ENCODE measurements around the gene AIRE. TPM values are rescaled to one million over a fixed set of nuclear protein-coding genes. Genes with fewer than 3 reads are reported as not detected.

The AIRE gene
- total RNA-seq, 1 donor from 2014 or later: not detected

DNA sequence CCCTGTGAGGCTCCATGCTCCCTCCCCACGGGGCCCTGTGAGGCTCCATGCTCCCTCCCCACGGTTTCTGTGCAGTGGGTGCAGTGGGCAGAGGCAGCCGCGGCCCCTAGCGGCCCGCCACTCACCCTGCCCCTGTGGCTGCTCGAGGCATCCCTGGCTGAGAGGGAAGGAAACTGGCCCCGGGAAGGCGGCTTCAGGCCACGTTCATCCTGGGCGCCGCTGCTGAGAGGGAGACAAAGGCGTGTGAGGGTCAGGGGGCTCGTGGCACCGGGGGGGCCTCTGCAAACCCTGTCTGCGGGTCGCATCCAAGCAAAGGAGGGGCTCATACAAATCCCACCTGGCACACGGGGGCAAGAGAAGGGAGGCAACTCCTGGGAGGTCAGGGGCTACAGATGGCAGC, 45.0 kb downstream of the AIRE start:
- Histone ChIP-seq H3K27me3 (no peaks in the 10 kb centered on the region), H3K36me3 (no peaks in the 10 kb centered on the region), H4K20me1 (ENCODE audit: low read depth) (no peaks in the 10 kb centered on the region), H3K9me3 (ENCODE audit: low read depth) (no peaks in the 10 kb centered on the region), H3K4me1 (no peaks in the 10 kb centered on the region), H2AFZ (replicated peaks) (no peak overlapping the region), H3K4me3 (no peak overlapping the region), H3K79me2 (ENCODE audit: low read depth) (no peaks in the 10 kb centered on the region), H3K9ac (no peak overlapping the region), H3K27ac (no peak overlapping the region), H3F3A (ENCODE audit: low read depth) (no peaks in the 10 kb centered on the region), H3K4me2 (no peak overlapping the region)
- H3K27ac Mint-ChIP-seq: no peak overlapping the region
- H3K27me3 Mint-ChIP-seq (ENCODE audit: insufficient read depth, low read depth): peaks cover 3% of the 10 kb centered on the region
- H3K9me3 Mint-ChIP-seq: no peaks in the 10 kb centered on the region
- no peak for TF ChIP-seq EZH2phosphoT487 (IDR thresholded peaks at IDR 0.05)
- TF ChIP-seq, protein P1, sequence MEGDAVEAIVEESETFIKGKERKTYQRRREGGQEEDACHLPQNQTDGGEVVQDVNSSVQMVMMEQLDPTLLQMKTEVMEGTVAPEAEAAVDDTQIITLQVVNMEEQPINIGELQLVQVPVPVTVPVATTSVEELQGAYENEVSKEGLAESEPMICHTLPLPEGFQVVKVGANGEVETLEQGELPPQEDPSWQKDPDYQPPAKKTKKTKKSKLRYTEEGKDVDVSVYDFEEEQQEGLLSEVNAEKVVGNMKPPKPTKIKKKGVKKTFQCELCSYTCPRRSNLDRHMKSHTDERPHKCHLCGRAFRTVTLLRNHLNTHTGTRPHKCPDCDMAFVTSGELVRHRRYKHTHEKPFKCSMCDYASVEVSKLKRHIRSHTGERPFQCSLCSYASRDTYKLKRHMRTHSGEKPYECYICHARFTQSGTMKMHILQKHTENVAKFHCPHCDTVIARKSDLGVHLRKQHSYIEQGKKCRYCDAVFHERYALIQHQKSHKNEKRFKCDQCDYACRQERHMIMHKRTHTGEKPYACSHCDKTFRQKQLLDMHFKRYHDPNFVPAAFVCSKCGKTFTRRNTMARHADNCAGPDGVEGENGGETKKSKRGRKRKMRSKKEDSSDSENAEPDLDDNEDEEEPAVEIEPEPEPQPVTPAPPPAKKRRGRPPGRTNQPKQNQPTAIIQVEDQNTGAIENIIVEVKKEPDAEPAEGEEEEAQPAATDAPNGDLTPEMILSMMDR (IDR thresholded peaks at IDR 0.05): no peak
- TF ChIP-seq EZH2 (IDR thresholded peaks at IDR 0.05): no peak
- H3K4me3 Mint-ChIP-seq: no peak overlapping the region
- no peak for DNase-seq (ENCODE audit: low spot score)
- peaks cover 3% of the 10 kb centered on the region for H3K36me3 Mint-ChIP-seq
- H3K4me1 Mint-ChIP-seq: peaks cover 5% of the 10 kb centered on the region

DNA sequence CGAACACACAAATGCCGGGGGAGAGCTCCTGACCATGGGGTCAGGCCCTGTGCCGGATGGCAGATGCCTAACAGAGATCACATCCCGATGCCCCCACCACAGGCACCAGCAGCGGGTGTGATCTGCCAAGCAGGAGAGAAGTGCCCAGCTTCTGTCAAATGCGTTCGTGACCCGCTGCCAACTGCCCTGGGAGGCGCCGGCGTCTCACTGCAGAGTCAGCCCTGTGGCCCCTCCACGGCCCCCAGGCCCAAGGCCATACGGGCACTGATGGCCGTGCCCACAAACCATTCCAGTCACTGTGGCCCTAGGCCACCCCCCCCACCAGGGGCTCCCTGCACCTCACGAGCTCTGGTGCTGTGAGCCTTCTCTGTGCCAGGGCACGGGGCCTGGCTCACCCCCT, 45.5 kb downstream of the AIRE start:
- Histone ChIP-seq H3K36me3 (no peaks in the 10 kb centered on the region), H3K4me3 (no peak overlapping the region), H3K9ac (no peak overlapping the region), H4K20me1 (ENCODE audit: low read depth) (no peaks in the 10 kb centered on the region), H3K27ac (no peak overlapping the region), H3K4me2 (no peak overlapping the region), H3F3A (ENCODE audit: low read depth) (no peaks in the 10 kb centered on the region), H2AFZ (replicated peaks) (no peak overlapping the region), H3K9me3 (ENCODE audit: low read depth) (no peaks in the 10 kb centered on the region), H3K79me2 (ENCODE audit: low read depth) (no peaks in the 10 kb centered on the region), H3K4me1 (no peaks in the 10 kb centered on the region), H3K27me3 (no peaks in the 10 kb centered on the region)
- Mint-ChIP-seq H3K36me3 (peaks cover 3% of the 10 kb centered on the region), H3K9me3 (no peaks in the 10 kb centered on the region), H3K4me1 (peaks cover 5% of the 10 kb centered on the region), H3K27ac (no peak overlapping the region), H3K27me3 (ENCODE audit: insufficient read depth, low read depth) (peaks cover 3% of the 10 kb centered on the region), H3K4me3 (no peak overlapping the region)
- TF ChIP-seq EZH2 (IDR thresholded peaks at IDR 0.05): no peak
- TF ChIP-seq, protein P1 (IDR thresholded peaks at IDR 0.05): no peak
- TF ChIP-seq EZH2phosphoT487 (IDR thresholded peaks at IDR 0.05): no peak
- DNase-seq (ENCODE audit: low spot score): no peak

DNA sequence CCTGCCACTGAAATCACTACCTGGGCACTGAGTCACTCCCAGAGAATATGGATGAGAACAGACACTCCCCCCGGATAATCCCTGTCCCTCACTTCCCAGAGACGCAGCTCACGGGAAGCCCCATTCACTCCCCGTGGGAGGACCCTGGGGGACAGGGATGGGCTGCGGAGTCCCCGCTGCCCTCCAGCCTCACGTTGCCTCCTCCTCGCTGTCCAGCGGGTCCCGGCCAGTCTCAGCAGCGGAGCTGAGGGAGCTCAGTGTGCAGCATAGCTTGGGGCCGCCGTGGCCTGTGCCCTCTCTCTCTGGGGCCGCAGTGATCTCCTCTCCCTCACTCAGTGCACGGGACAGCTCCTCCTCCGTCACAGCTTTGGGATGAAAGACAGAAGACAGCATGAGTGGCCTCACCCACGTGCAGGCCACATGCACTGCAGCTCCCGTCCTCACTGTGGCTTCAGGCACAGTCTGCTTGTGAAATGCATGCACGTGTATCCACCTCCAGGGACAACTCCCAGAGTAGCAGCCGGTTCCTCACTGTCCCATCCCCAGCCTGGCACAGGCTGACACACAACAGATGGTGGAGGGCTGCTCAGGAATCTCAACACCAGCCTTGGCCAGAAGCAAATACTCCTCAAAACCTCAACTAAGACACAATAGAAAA, 46.1 kb downstream of the AIRE start:
- Histone ChIP-seq H3K9me3 (ENCODE audit: low read depth) (no peaks in the 10 kb centered on the region), H3K4me1 (no peaks in the 10 kb centered on the region), H3K4me3 (no peak overlapping the region), H3K27me3 (no peaks in the 10 kb centered on the region), H4K20me1 (ENCODE audit: low read depth) (no peaks in the 10 kb centered on the region), H3K36me3 (no peaks in the 10 kb centered on the region), H3K4me2 (no peak overlapping the region), H3K9ac (no peak overlapping the region), H3K27ac (no peak overlapping the region), H3F3A (ENCODE audit: low read depth) (no peaks in the 10 kb centered on the region), H2AFZ (replicated peaks) (no peak overlapping the region), H3K79me2 (ENCODE audit: low read depth) (no peaks in the 10 kb centered on the region)
- Mint-ChIP-seq H3K27ac (peak overlapping the region; percentile 84), H3K9me3 (no peaks in the 10 kb centered on the region), H3K36me3 (peaks cover 3% of the 10 kb centered on the region), H3K4me1 (peaks cover 5% of the 10 kb centered on the region), H3K4me3 (peak overlapping the region; percentile 50), H3K27me3 (ENCODE audit: insufficient read depth, low read depth) (peaks cover 3% of the 10 kb centered on the region)
- no peak for TF ChIP-seq EZH2phosphoT487 (IDR thresholded peaks at IDR 0.05)
- TF ChIP-seq, protein P1 (IDR thresholded peaks at IDR 0.05): no peak
- TF ChIP-seq EZH2 (IDR thresholded peaks at IDR 0.05): no peak
- DNase-seq (ENCODE audit: low spot score): no peak
